Measurements from ENCODE around the gene MSRB3. TPM values are rescaled to one million over a fixed set of nuclear protein-coding genes. Genes with fewer than 3 reads are reported as not detected.

MSRB3 gene
- total and polyA plus RNA-seq, 2 of the 8 experiments (the other 6 are each of a cell fraction or from before 2014, with no cell fraction given), result 0.32 to 1.2 TPM

DNA sequence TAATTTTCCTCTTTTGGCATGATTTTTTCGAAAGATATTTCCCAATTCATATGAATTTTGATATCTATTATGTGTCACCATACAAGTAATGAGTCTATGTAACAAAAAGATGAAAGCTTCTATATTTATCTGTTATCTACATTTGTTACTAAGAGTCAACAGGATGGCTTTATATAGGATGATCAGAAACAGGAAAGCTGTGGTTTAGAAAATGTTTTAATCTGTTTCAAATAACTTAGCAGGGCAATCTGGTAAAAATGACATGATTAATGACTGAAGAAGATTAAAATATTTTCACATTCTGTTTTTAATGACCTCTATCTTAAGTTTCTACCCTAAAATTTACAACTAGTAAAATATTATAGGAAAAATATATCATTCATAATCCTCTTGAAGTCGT, 105.8 kb downstream of the MSRB3 start (continued):
- TF ChIP-seq, protein P1, sequence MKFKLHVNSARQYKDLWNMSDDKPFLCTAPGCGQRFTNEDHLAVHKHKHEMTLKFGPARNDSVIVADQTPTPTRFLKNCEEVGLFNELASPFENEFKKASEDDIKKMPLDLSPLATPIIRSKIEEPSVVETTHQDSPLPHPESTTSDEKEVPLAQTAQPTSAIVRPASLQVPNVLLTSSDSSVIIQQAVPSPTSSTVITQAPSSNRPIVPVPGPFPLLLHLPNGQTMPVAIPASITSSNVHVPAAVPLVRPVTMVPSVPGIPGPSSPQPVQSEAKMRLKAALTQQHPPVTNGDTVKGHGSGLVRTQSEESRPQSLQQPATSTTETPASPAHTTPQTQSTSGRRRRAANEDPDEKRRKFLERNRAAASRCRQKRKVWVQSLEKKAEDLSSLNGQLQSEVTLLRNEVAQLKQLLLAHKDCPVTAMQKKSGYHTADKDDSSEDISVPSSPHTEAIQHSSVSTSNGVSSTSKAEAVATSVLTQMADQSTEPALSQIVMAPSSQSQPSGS (IDR thresholded peaks at IDR 0.05; ENCODE audit: low read length), result no peak
- TF ChIP-seq BCL11A (IDR thresholded peaks at IDR 0.05; ENCODE audit: low read depth in 2 of 2, low read length in 2 of 2), result no peak
- TF ChIP-seq, protein P2, sequence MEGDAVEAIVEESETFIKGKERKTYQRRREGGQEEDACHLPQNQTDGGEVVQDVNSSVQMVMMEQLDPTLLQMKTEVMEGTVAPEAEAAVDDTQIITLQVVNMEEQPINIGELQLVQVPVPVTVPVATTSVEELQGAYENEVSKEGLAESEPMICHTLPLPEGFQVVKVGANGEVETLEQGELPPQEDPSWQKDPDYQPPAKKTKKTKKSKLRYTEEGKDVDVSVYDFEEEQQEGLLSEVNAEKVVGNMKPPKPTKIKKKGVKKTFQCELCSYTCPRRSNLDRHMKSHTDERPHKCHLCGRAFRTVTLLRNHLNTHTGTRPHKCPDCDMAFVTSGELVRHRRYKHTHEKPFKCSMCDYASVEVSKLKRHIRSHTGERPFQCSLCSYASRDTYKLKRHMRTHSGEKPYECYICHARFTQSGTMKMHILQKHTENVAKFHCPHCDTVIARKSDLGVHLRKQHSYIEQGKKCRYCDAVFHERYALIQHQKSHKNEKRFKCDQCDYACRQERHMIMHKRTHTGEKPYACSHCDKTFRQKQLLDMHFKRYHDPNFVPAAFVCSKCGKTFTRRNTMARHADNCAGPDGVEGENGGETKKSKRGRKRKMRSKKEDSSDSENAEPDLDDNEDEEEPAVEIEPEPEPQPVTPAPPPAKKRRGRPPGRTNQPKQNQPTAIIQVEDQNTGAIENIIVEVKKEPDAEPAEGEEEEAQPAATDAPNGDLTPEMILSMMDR (IDR thresholded peaks at IDR 0.05; ENCODE audit: control extremely low read depth in 1 of 3, insufficient read depth in 1 of 3, low read depth in 1 of 3, low read length in 3 of 3), result no peak
